Activated T-cell treated with anti-CD3 and anti-CD28 coated beads for 4 hours (primary cell): ENCODE data around the gene CEP85.
A peak's percentile ranks its signal among the peaks of the same experiment; 100 is the strongest.

Source experiments
- DNase-seq: peaks from one replicate; pipeline ENCODE4 v3.0.0-alpha.2; 2020

Gene CEP85

GRCh38 chr1:26278724-26279455 lies 44.9 kb downstream of the CEP85 start:
- DNase-seq: no peak

GRCh38 chr1:26279456-26280332 lies 45.7 kb downstream of the CEP85 start, which contains the start of gene SH3BGRL3:
SH3BGRL3 (plus strand) TSS chr1:26280086; CDS start chr1:26280156, 70 bp downstream.
- peak; percentile 70 for DNase-seq

GRCh38 chr1:26280333-26281042 lies 46.5 kb downstream of the CEP85 start:
- DNase-seq: no peak

- DNase-seq: no peak
Observed at GRCh38 chr1:26281091-26281958, 47.3 kb downstream of the CEP85 start.

- DNase-seq: no peak
Observed at GRCh38 chr1:26281971-26282370, 48.0 kb downstream of the CEP85 start.

- DNase-seq: no peak
Observed at GRCh38 chr1:26282401-26282918, 48.5 kb downstream of the CEP85 start.

- DNase-seq: no peak
Observed at GRCh38 chr1:26283279-26283853, 49.4 kb downstream of the CEP85 start.

GRCh38 chr1:26283871-26284596 lies 50.0 kb downstream of the CEP85 start:
- no peak for DNase-seq

GRCh38 chr1:26284597-26285347 lies 50.8 kb downstream of the CEP85 start:
- DNase-seq: peak; percentile 98

- no peak for DNase-seq
Observed at GRCh38 chr1:26285366-26286063, 51.5 kb downstream of the CEP85 start.

- DNase-seq: no peak
Observed at GRCh38 chr1:26286064-26286416, 52.0 kb downstream of the CEP85 start.

- no peak for DNase-seq
Observed at GRCh38 chr1:26287033-26287711, 53.2 kb downstream of the CEP85 start.

- DNase-seq: no peak
Observed at GRCh38 chr1:26287811-26288210, 53.8 kb downstream of the CEP85 start.

- DNase-seq: peak; percentile 52
Observed at GRCh38 chr1:26288311-26288941, 54.4 kb downstream of the CEP85 start.

GRCh38 chr1:26289158-26290059 lies 55.4 kb downstream of the CEP85 start:
- no peak for DNase-seq

GRCh38 chr1:26290122-26290881 lies 56.3 kb downstream of the CEP85 start:
- DNase-seq: no peak

GRCh38 chr1:26290882-26291261 lies 56.9 kb downstream of the CEP85 start:
- DNase-seq: no peak
